GM21529 (cell line): ENCODE results near the gene LHX3.
"Not testable (repeated sequence)": the region's sequence is repeated elsewhere in the genome, so short reads cannot be mapped to it uniquely, and the experiment has no call there.

ENCODE experiments used
- ATAC-seq: cut with Tn5 transposase; IDR thresholded peaks from one replicate; pipeline ENCODE4 v1.9.1; 2021; ENCODE audit not compliant: unreplicated experiment

LHX3 gene

GRCh38 chr9:136242248-136242647 is 37.3 kb upstream of the LHX3 start:
- ATAC-seq, result no peak

GRCh38 chr9:136241542-136241941 is 36.6 kb upstream of the LHX3 start:
- no peak for ATAC-seq

GRCh38 chr9:136240941-136241340 is 36.0 kb upstream of the LHX3 start:
- ATAC-seq, result no peak

- no peak for ATAC-seq
These were observed 35.0 kb upstream of the LHX3 start for GRCh38 chr9:136239983-136240330.

GRCh38 chr9:136239135-136239982 is 34.4 kb upstream of the LHX3 start:
- no peak for ATAC-seq

GRCh38 chr9:136238342-136238732 is 33.4 kb upstream of the LHX3 start:
- no peak for ATAC-seq

GRCh38 chr9:136237486-136238341 is 32.8 kb upstream of the LHX3 start:
- no peak for ATAC-seq

- not testable (repeated sequence) for ATAC-seq
These were observed 31.8 kb upstream of the LHX3 start for GRCh38 chr9:136236471-136237410.

GRCh38 chr9:136235709-136236455 is 31.0 kb upstream of the LHX3 start:
- no peak for ATAC-seq

GRCh38 chr9:136235171-136235570 is 30.2 kb upstream of the LHX3 start:
- no peak for ATAC-seq

- no peak for ATAC-seq
These were observed 29.7 kb upstream of the LHX3 start for GRCh38 chr9:136234597-136234996.

GRCh38 chr9:136233868-136234267 is 28.9 kb upstream of the LHX3 start:
- no peak for ATAC-seq

GRCh38 chr9:136233411-136233810 is 28.5 kb upstream of the LHX3 start:
- no peak for ATAC-seq

- ATAC-seq, result no peak
These were observed 28.0 kb upstream of the LHX3 start for GRCh38 chr9:136232969-136233368.

- no peak for ATAC-seq
These were observed 26.8 kb upstream of the LHX3 start for GRCh38 chr9:136231478-136232297.

GRCh38 chr9:136230773-136231172 is 25.8 kb upstream of the LHX3 start:
- no peak for ATAC-seq

- ATAC-seq, result no peak
These were observed 25.4 kb upstream of the LHX3 start for GRCh38 chr9:136230365-136230764.

GRCh38 chr9:136229096-136230065 is 24.5 kb upstream of the LHX3 start:
- no peak for ATAC-seq
